Right renal cortex interstitium (tissue), 3 donors: ENCODE results near the gene DNER. TPM values are rescaled to one million over a fixed set of nuclear protein-coding genes. Genes with fewer than 3 reads are reported as not detected.
A peak's percentile ranks its signal among the peaks of the same experiment; 100 is the strongest.

Experiments used
- DNase-seq, 3 donors: peaks; one replicate each; pipeline ENCODE4 v3.0.0-alpha.2; 2013; ENCODE audit warnings: low read depth in 3 of 3, low spot score in 2 of 3
- polyA plus RNA-seq, 3 donors: library from polyadenylated mRNA; unstranded; fragments of 120-200 nt; gene quantifications; one replicate each; pipeline ENCODE4 v1.2.1, GENCODE V29; 2013; ENCODE audit not compliant: insufficient read length in 3 of 3

The DNER gene
- polyA plus RNA-seq, 3 donors, result 66.7 to 67.9 (median 67.7) TPM

DNA sequence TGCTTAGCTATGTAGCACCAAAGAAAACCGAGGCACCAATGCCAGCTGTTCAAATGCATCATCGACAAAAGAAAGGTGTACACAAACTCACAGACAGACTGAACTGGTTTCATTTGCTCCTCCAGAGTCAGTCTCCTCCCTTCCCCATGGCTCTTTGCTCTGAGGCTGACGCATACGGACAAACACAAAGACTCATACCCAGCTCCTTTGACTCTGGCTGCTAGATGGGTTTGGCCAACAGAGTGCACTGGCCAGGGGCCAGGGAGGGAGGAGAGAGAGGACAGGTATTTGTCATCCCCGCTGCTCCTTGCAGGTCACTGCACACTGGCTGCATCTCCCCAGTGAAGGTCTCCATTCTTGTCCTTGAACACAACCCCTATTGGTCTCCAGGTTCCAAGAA is 40.7 kb downstream of the DNER start:
- DNase-seq, result no peak

DNA sequence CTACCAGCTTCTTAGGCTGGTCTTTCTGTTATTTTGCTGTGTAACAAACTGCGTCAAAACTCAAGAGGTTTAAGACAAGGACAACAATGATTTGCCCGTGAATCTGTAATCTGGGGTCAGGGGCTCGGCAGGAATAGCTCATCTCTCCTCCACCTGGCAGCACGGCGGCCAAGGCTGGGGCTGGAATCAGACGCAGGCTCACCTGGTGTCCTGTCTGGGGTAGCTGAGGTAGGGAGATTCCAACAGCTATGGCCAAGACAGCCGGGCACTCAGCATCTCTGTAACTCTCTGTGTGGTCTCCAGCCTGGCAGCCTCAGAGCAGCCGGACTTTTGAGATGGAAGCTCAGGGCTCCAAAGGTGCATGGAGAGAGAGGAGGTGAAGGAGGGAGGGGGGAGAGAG is 42.3 kb downstream of the DNER start:
- DNase-seq, result no peak

DNA sequence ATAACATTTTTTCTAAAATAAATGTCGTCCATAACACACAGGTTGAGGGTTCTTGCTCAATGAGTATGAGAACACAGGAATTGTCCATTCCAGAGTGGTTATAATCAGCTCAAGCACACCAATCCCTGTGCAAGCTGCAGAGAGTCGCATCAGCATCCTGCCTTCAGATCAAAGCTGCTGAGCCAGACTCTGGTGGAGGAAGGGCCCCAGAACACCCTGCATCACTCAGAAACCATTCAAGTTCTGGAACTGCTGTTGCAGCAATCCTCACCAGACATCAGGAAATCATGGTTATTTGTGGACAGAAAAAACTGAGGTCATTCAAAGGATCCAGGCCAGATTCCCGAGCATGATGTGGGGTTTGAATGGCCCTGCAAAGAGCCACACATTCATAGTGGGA is 44.5 kb downstream of the DNER start:
- no peak for DNase-seq

DNA sequence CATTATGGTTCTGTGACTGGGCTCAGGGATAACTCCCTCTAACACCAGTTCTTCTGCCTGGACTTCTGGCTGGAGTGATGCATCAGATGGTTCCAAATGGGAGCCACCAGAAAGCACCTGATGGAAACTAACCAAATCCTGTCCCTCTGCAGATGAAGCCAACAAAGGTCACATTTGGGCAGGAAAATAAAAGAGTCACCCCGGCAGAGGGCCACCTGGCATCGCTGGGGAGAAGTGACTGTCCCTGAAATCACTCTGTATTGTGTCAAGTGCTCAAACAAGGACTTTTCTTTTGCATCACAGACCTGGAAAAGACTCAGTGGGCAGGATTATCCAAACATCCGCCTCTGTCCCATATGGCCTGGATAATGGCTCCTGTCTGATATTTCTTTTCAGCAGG is 47.5 kb downstream of the DNER start:
- DNase-seq, result no peak

DNA sequence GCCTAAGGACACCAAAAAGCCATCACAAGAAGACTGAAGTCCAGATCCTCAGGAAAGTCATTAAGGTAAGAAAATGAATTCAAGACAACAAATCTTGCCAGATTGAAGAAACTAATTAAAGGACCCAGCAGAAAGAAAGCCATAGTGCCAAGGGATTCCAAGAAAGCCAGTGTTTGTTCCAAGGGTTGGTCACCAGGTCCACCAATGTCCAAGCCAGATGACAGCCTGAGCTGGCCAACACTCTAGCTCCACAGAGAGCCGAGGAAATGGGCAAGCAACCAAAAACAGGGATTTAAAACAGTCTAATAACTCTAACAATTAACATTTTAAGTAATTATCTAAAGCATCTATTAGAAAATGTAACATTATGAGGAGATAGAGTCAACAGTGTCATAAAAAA is 49.2 kb downstream of the DNER start:
- DNase-seq, result no peak

DNA sequence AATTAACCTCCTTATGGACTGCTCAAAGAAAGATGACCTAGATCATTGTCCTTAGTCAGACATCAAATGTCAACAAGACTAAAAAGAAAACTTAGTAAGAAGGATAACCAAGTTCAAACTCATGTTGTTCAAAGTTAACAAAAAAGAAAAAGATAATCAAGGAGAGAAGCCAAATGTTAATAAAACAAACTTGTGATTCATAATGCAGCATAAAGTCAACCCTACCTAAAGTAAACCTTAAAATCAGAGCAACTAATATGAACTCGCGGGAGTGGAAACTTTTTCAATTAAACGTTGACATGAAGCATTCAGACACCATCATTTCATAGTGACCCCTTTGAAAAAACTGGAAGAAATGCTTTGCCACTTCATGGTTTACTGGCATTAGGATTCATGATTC is 52.9 kb downstream of the DNER start:
- DNase-seq, result no peak

- DNase-seq, result no peak
These were observed 53.4 kb downstream of the DNER start for GRCh38 chr2:229660951-229661350.

GRCh38 chr2:229660391-229660790 is 54.0 kb downstream of the DNER start:
- DNase-seq, result no peak

DNA sequence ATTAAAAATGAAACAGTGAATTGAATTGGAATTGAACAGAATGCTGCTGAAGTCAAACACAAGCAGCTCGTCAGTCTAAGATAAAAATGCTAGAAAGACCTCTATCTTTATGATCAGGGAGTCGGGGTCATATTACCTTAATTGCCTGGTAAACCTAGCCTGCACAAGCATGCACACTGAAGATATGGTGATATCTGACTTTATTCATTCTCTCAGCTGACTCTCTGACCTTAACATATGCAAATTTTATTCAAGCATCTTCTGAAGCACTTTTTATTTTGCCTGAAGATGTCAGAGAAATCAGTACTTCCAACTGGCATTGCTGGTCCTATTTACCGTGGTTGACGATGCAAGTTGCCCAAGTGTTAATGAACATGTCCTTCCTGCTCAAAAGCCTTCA is 56.4 kb downstream of the DNER start:
- no peak for DNase-seq

DNA sequence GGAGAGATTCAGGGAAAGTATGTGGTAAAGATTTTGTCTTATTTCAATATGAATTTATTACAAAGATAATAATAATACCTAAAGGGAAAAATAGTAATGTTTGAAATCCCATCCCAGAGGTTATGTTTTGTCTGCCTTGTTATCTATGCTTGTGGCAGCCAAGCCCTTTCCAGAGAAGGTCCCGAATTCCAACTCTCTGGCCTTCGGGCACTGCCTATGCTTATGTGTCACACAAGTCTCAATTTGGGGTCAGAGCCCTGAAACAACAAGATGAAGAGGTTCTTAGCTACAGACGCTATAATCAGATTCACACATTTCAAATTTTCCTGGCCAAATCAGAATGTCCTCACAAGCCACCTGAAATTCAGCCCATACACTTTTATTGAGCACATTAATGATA is 59.9 kb downstream of the DNER start:
- DNase-seq, result no peak

DNA sequence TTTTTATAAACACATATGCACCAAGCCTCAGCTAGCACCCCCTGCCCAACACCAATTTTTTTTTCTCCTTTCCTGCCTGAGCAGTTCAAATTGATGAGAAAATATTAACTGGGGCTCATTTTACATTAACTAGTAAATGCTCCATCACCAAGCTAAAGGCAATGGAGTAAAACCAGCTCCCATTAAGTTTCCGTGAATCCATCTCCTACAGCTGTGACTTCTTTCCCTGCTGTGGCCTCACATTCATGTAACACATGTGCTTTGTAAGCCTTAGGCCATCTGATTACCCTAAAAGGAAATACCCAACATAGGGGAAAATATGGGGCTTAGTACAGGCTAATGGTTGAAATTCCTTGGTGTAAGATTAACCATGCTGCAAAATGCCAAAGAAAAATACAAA is 60.8 kb downstream of the DNER start:
- peak in 2 of 3 donors; percentile 8 to 25 for DNase-seq

- no peak for DNase-seq
These were observed 61.6 kb downstream of the DNER start for GRCh38 chr2:229652796-229653195.

DNA sequence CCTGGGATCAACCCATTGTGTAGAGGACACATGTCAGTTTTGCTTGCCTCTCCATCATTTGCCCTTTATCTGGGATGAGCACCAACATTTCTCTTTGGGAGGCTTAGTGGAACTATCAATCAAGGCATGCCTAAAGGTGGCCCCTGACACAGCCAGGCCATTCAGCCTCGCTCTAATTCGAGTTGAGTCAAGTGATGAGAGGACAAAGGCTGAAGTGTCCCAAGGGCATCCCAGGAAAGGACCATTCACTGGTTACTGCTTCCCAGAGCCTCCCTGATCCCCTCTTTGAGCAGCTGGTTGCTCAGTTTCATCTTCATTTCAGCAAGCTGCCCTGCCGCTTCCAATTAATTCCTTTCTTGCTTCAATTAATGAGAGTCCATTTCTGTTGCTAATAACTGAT is 63.5 kb downstream of the DNER start:
- DNase-seq, result no peak

DNA sequence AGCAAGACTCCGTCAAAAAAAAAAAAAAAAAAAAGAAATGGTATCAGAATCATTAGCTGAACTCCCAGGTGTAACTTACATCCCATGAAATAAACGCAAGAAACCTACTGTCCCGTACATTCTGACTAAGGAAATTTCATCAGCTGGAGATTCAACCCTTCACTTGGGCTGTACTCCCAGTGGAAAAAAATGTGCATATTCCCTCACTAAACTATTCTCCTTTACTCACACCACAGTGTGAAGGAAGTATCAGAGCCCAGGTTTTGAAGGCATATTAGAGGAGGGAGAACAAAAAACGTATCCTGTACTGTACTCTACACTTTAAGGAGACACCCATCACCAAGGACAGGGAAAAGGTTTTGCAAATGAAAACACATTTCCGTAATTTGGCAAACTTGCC is 64.3 kb downstream of the DNER start:
- no peak for DNase-seq

DNA sequence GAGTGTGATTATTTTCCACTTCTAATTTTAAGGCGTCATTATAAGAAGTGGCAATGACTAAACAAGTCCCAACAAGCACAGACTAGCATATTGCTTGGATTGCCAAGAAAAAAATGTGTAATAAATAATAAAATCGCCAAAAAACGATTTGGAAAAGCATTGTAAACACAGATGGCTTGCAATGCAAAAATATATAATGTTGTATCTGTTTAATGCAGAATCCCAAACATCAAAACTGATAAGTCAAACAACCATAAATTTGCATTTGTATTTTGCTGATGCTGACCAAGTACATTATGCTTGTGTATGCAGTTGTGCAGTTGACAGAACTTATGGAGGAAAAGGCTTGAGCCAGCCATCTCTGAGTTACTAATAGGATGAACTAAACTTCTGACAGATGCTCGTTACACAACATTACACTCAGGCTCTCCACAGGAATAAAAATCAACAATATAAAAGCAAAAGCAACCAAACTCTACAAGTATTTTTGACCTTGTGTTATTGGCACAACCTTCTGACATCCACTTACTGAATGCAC is 68.1 kb downstream of the DNER start:
- DNase-seq, result no peak

DNA sequence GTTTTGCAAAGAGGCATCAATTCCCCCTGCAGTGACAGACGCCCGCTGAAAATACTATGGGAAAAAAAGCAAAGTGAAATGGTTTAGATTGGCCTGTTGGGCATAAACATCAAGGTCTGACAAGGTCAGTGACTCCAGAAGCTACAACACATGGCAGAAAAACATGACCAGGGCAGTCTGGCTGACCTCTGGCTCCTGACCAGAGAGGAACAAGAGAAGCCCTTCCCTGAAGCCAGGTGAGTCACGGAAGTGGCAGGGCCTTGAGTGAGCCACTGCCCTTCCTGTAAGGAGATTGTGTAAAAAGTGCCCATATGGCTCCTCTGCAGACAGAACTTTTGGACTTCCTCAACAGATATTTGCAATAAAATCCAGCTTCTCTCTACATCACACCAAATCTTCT is 72.0 kb downstream of the DNER start:
- DNase-seq, result no peak

- no peak for DNase-seq
These were observed 72.7 kb downstream of the DNER start for GRCh38 chr2:229641676-229642075.

GRCh38 chr2:229640636-229641035 is 73.7 kb downstream of the DNER start:
- no peak for DNase-seq

- DNase-seq, result no peak
These were observed 77.8 kb downstream of the DNER start for GRCh38 chr2:229636571-229636970.

GRCh38 chr2:229635371-229635680 is 79.0 kb downstream of the DNER start:
- DNase-seq, result no peak

DNA sequence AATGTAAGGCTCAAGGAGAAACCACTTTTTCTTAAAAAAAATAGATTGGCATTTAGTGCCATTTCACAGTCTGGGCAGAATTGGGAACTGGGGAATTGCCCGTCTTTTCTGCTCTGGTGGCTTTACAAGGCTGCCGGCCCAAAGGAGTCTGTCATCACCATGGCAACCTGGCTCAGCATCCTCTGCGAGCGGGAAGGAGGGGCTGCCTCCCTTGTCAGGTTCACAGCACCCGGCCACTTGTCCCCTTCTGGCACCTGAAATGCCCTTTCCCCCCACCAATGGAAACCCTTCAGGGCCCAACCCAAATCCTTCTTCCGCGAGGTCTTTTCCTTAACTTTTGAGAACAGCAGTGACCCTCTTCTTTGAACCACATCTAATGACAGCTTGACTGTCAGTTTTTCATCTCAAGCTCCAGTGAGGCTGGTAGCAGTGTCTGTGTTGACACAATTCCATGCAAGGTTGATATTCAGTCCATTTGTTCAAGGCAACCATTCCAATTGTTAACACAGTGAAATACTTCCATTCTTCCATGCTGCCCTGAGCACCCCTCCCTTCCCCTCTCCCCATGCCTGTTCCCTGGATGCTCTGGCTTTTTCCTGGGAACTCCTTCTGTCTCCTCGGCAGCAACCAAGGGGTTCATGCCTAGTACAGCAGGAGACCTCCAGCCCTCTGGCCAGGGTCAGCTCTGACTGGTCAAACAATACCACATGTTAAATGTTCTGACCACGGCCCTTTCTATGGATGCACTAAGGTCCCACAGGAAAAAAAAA is 79.6 kb downstream of the DNER start:
- DNase-seq, result no peak

DNA sequence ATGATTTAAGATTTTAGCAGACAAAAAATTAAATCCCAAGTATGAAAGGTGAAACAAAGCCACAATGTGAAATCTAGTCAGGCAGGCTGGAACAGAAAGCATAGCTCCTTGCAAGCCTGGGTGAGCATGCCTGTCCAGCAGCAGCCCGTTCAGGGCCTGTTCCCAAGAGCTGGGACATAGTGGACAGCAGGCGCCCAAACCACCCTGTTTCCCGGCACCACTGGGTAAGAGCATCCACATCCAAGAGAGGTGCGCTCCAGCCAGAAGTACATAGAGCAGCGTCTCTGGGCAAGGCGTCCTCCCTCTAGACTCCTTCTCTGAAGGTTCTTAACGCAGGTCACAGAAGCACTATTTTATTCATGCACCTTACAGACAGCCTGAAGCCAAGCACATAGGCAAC is 80.8 kb downstream of the DNER start:
- no peak for DNase-seq

GRCh38 chr2:229629039-229629438 is 85.3 kb downstream of the DNER start:
- DNase-seq, result no peak
